Erythroblast (primary cell): ENCODE data around the gene RHBDD2.

Source experiments
- GATA1 ChIP-seq: IDR thresholded peaks from 2 replicates; pipeline ENCODE4 v1.6.1; 2011; ENCODE audit warnings: low read depth, mild to moderate bottlenecking, control low read depth, low read length, moderate library complexity
- POLR2A ChIP-seq: IDR thresholded peaks from 2 replicates; pipeline ENCODE4 v1.6.1; 2011; ENCODE audit warnings: mild to moderate bottlenecking, low read length

- TF ChIP-seq POLR2A (no peak), GATA1 (no peak)
Observed at GRCh38 chr7:75861636-75862035, 17.2 kb upstream of the RHBDD2 start.
